GM21515 (cell line): ENCODE data around the gene IGSF3.
"Not testable (repeated sequence)": the region's sequence is repeated elsewhere in the genome, so short reads cannot be mapped to it uniquely, and the experiment has no call there.

Source experiments
- ATAC-seq: cut with Tn5 transposase; IDR thresholded peaks from one replicate; pipeline ENCODE4 v1.9.1; 2021; ENCODE audit not compliant: unreplicated experiment

IGSF3 gene

GRCh38 chr1:116664366-116664977 lies 3.1 kb downstream of the IGSF3 start:
- ATAC-seq, result no peak

- no peak for ATAC-seq
Measured at GRCh38 chr1:116663821-116664220, 3.7 kb downstream of the IGSF3 start.

- no peak for ATAC-seq
Measured at GRCh38 chr1:116661633-116662032, 5.9 kb downstream of the IGSF3 start.

- ATAC-seq, result not testable (repeated sequence)
Measured at GRCh38 chr1:116658645-116659044, 8.9 kb downstream of the IGSF3 start.

DNA sequence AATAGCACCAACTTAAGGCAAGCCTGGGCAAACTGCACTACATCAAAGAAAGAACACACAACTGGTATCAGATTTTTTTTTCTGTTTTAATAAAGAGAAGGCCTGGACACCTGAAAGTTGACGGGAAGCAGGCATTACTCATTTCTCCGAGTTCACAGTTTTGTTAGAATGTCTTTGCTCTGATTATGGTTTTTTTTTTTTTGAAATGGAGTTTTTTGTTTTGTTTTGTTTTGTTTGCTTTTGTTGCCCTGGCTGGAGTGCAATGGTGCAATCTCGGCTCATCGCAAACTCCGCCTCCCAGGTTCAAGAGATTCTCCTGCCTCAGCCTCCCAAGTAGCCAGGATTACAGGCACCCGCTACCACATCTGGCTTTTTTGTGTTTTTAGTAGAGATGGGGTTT lies 9.7 kb downstream of the IGSF3 start:
- not testable (repeated sequence) for ATAC-seq

DNA sequence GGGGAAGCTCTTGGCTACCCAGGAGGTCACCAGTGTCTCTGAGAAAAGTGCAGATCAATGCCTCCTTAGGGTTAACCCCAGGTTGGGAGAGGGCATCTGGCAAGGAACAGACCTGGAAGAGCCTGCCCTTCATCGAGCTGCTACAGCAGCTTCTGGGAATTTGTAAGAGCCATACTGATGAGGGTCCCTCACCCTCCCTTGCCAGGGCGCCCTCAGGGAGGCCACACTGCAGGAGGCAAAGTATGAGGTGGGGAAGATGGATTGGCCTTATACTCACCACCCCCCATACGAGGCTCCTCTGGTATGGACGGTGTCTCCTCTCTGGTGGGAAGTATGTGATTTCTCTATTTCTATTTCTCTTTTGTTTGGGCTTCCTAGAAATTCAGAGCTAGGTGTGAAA lies 13.2 kb downstream of the IGSF3 start:
- ATAC-seq, result no peak

GRCh38 chr1:116652598-116652997 lies 14.9 kb downstream of the IGSF3 start:
- ATAC-seq, result not testable (repeated sequence)

GRCh38 chr1:116650781-116651180 lies 16.8 kb downstream of the IGSF3 start:
- not testable (repeated sequence) for ATAC-seq

- ATAC-seq, result not testable (repeated sequence)
Measured at GRCh38 chr1:116649041-116649440, 18.5 kb downstream of the IGSF3 start.

DNA sequence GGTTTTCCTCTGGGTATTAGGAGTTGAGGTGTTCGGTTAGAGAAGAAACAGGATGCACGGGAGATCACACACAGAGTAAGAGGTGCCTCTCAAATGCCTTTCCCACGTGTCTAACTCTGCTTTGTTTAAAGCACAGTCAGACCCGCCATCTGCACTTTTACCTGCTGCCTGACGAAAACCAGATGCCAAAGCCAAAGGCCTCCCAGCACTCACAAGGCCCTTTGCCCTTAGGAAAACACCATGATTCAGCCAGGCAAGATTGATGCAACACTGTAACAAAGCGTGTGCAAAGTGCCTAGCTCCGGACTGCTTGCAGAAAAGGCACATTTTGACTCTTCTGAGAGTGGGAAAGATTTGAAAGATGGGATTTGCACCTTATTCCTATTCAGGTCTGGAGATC lies 19.2 kb downstream of the IGSF3 start:
- not testable (repeated sequence) for ATAC-seq

DNA sequence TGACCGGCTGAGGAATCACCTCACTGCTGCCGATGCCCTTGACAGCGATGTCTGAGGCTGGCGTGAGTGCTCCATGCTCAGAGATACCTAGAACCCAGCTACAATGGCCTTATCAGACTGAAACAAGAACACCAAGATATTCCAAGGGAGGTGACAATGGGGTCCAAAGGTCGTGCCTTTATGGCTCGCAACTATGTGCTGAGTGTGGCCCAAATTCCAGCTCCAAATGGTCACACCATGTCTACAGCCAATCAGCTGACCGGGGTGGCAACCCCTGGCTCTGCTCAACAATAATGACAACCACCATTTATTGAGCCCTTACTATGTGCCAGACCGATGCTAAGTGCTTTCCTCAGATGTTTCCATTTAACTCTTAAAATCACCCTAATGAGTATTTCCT lies 20.3 kb downstream of the IGSF3 start:
- ATAC-seq, result not testable (repeated sequence)

DNA sequence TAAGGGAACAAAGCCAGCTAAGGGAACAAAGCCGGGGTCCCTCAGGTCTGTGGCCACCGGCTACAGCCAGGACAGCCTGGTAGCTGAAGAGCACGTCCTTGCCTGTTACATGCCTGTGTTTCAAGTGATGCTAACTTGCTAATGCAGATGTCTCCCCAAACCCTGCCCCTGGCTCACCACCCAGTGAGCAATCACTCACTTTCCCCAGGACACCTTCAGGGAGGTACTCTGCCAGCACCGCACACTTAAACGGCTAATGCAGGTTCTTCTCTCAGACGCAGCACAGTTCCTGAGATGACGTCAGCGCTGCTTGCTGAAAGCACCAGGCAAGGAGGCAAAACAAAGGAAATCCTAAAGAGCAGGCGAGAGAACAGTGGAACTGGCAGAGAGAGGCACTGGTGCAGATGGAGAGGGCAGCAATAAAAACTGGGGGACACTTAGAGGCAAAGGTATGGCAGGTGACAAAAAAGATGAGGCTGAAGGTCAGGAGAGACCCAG lies 20.8 kb downstream of the IGSF3 start:
- ATAC-seq, result not testable (repeated sequence)

- ATAC-seq, result not testable (repeated sequence)
Measured at GRCh38 chr1:116645802-116646672, 21.5 kb downstream of the IGSF3 start.

DNA sequence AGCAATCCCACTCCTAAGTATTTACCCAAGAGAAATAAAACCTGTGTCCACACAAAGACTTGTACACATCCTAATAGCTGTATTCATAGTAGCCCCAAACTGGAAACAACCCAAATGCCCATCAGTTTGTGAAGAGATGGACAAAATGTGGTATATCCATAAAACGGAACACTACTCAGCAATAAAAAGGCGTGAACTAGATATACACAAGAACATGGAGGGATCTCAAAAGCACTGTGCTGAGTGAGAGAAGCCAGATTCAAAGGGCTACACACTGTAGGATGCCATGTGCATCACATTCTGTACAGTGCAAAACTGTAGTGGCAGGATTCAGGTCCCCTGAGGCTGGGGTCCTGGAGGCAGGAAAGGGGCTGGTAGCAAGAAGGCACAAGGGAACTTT lies 22.5 kb downstream of the IGSF3 start:
- not testable (repeated sequence) for ATAC-seq

GRCh38 chr1:116644096-116644495 lies 23.4 kb downstream of the IGSF3 start:
- not testable (repeated sequence) for ATAC-seq

GRCh38 chr1:116643281-116643751 lies 24.2 kb downstream of the IGSF3 start:
- not testable (repeated sequence) for ATAC-seq

DNA sequence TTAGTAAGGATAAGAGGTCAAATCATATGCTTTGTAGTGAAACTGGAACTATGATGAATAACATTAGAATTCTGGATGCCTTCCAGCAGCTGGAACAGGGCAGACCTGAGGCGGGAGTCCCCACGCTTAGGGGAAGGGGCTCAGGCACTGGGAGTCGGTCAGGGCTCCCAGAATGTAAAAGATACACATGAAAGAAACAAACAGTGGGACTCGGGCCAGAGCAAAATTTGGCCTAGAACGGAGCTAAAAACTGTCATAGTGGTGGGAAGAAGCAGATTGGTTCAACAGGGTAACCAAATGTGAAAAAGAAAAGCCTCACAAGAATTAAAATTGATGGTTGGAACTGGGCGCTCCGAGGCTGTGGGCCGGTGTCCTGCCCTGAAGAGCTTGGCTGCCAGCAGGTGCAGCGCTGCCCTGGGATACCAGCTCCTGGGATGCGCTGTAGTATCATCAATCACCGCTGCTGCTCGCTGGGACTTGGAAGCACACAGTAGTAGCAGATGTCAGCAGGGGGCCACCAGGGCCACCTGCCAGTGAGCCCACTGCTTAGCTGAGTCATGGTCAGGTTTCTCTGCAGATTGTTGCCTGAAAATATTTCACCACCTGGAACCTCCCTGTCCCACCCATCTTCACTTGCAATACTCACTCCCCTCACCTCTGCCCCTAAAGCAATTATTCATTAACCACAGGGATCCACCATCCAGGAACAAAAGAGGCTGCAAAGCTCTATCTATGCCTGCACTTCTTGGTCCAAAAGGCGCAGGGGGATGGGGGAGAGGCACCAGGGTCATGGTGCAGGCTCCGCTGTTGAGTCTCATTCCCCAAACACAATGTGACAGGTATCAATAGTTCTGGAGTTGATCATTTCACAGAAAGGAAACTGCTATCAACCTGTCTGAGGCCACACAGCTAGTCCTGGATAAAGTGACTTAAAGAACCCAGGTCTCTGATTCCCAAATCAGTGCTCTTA lies 24.9 kb downstream of the IGSF3 start:
- ATAC-seq, result not testable (repeated sequence)

DNA sequence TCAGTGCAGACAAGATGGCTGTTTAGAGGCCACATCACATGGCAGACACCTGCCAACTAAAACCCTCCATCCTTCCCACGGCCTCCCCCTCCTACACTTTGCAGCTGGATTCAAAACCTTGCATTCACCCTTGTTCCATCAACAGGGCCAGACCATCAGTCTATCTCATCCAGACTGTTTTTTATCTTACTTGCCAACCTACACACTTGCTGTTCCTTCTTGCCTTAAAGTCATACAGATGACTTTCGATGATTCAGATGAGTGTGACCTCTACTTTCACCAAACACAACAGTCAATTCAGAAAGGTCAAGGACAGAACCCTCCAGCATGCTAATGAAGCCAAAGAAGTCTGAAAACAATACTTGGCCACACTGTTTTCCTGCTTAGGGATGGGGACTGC lies 29.9 kb downstream of the IGSF3 start:
- not testable (repeated sequence) for ATAC-seq

GRCh38 chr1:116636584-116636983 lies 30.9 kb downstream of the IGSF3 start:
- not testable (repeated sequence) for ATAC-seq

DNA sequence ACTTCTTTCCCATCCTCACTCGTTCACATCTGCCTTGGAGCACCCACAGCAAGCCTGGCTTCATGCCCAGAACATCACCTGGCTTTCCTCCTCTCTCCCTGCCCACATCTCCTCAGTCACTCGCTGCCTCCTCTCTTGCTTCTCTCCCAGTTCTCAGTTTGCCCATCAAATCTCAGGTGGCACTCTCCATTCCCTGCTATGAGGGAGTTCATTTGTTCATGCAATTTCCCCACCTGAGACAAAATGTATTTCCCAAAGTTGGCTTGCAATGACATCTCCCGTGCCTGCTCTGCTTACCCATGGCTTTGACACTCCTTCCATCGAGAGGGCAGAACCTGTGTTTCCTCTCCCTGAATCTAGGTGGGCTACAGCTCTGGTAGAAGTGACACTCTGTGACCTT lies 33.1 kb downstream of the IGSF3 start:
- not testable (repeated sequence) for ATAC-seq
